Ishikawa (cell line): Measurements from ENCODE around the gene POU3F3.

ENCODE experiments used
- CEBPB ChIP-seq: IDR thresholded peaks from 2 replicates; pipeline ENCODE4 v1.6.1; 2012
- CREB1 ChIP-seq: IDR thresholded peaks from 2 replicates; pipeline ENCODE4 v1.6.1; 2012; ENCODE audit warnings: low read depth
- EGR1 ChIP-seq: IDR thresholded peaks from 2 replicates; pipeline ENCODE4 v1.6.1; 2012
- EP300 ChIP-seq: IDR thresholded peaks from 2 replicates; pipeline ENCODE4 v1.6.1; 2012; ENCODE audit warnings: borderline replicate concordance
- FOXM1 ChIP-seq: IDR thresholded peaks from 2 replicates; pipeline ENCODE4 v1.6.1; 2012; ENCODE audit warnings: low read depth, borderline replicate concordance
- NFIC ChIP-seq: IDR thresholded peaks from 2 replicates; pipeline ENCODE4 v1.6.1; 2012
- RAD21 ChIP-seq: IDR thresholded peaks from 2 replicates; pipeline ENCODE4 v1.6.1; 2012; ENCODE audit warnings: low read depth
- TAF1 ChIP-seq: IDR thresholded peaks from 2 replicates; pipeline ENCODE4 v1.6.1; 2012; ENCODE audit warnings: low read depth, mild to moderate bottlenecking
- TCF12 ChIP-seq: IDR thresholded peaks from 2 replicates; pipeline ENCODE4 v1.6.1; 2012; ENCODE audit warnings: low read depth
- TEAD4 ChIP-seq: IDR thresholded peaks from 2 replicates; pipeline ENCODE4 v1.6.1; 2012
- YY1 ChIP-seq: IDR thresholded peaks from 2 replicates; pipeline ENCODE4 v1.6.1; 2012; ENCODE audit warnings: low read depth
- ZBTB7A ChIP-seq: IDR thresholded peaks from 2 replicates; pipeline ENCODE4 v1.6.1; 2012; ENCODE audit warnings: low read depth
- TF ChIP-seq, protein P1 (sequence below): IDR thresholded peaks from 2 replicates; pipeline ENCODE4 v1.6.1; 2012; ENCODE audit warnings: low read depth, mild to moderate bottlenecking
- TF ChIP-seq, protein P2 (sequence below): IDR thresholded peaks from 2 replicates; pipeline ENCODE4 v1.6.1; 2012
- TF ChIP-seq, protein P3 (sequence below): IDR thresholded peaks from 2 replicates; pipeline ENCODE4 v1.6.1; 2012

Gene POU3F3

DNA sequence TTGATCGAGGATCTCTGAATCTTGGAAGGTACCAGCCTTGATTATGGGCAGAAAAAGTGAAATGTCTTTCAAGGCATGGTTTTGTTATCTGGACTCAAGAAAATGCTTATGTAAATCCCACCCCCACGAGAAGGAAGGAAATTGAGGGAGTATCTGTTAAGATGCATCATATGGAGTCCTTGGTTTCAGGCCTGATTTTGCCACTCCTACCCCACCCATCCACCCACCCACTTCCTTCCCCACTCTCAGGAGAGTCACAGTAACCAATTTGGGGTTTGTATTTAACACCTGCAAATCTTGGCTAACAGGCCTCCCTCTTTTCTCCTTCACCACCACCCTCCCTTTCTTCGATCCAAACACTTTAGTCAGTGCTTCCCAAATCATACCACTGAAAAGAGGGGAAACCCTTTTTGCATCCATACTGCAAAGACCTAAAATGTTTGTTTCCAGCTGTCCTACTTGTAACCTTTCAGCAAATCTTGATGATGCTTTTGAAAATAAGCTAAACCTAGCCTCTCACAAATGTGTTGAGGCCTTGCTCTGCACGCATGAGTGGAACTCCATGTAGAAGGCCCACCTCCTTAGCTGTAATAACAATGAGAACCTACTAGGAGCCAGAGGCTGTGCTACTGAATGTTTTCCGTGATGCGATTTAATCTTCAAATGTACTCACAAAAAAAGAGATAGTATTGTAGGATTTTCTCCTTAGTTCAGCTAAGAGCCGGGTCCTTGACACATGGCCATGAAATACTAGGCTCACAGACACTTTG, 34.8 kb downstream of the POU3F3 start:
- TF ChIP-seq TAF1 = no peak
- TF ChIP-seq NFIC = no peak
- no peak for TF ChIP-seq ZBTB7A
- TF ChIP-seq, protein P1, sequence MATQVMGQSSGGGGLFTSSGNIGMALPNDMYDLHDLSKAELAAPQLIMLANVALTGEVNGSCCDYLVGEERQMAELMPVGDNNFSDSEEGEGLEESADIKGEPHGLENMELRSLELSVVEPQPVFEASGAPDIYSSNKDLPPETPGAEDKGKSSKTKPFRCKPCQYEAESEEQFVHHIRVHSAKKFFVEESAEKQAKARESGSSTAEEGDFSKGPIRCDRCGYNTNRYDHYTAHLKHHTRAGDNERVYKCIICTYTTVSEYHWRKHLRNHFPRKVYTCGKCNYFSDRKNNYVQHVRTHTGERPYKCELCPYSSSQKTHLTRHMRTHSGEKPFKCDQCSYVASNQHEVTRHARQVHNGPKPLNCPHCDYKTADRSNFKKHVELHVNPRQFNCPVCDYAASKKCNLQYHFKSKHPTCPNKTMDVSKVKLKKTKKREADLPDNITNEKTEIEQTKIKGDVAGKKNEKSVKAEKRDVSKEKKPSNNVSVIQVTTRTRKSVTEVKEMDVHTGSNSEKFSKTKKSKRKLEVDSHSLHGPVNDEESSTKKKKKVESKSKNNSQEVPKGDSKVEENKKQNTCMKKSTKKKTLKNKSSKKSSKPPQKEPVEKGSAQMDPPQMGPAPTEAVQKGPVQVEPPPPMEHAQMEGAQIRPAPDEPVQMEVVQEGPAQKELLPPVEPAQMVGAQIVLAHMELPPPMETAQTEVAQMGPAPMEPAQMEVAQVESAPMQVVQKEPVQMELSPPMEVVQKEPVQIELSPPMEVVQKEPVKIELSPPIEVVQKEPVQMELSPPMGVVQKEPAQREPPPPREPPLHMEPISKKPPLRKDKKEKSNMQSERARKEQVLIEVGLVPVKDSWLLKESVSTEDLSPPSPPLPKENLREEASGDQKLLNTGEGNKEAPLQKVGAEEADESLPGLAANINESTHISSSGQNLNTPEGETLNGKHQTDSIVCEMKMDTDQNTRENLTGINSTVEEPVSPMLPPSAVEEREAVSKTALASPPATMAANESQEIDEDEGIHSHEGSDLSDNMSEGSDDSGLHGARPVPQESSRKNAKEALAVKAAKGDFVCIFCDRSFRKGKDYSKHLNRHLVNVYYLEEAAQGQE = no peak
- TF ChIP-seq, protein P2, sequence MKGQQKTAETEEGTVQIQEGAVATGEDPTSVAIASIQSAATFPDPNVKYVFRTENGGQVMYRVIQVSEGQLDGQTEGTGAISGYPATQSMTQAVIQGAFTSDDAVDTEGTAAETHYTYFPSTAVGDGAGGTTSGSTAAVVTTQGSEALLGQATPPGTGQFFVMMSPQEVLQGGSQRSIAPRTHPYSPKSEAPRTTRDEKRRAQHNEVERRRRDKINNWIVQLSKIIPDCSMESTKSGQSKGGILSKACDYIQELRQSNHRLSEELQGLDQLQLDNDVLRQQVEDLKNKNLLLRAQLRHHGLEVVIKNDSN = no peak
- TF ChIP-seq CREB1 = no peak
- no peak for TF ChIP-seq EP300
- TF ChIP-seq YY1 = no peak
- TF ChIP-seq FOXM1 = no peak
- TF ChIP-seq, protein P3, sequence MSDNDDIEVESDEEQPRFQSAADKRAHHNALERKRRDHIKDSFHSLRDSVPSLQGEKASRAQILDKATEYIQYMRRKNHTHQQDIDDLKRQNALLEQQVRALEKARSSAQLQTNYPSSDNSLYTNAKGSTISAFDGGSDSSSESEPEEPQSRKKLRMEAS = no peak
- no peak for TF ChIP-seq TEAD4
- TF ChIP-seq EGR1 = no peak
- no peak for TF ChIP-seq CEBPB
- TF ChIP-seq TCF12 = no peak

DNA sequence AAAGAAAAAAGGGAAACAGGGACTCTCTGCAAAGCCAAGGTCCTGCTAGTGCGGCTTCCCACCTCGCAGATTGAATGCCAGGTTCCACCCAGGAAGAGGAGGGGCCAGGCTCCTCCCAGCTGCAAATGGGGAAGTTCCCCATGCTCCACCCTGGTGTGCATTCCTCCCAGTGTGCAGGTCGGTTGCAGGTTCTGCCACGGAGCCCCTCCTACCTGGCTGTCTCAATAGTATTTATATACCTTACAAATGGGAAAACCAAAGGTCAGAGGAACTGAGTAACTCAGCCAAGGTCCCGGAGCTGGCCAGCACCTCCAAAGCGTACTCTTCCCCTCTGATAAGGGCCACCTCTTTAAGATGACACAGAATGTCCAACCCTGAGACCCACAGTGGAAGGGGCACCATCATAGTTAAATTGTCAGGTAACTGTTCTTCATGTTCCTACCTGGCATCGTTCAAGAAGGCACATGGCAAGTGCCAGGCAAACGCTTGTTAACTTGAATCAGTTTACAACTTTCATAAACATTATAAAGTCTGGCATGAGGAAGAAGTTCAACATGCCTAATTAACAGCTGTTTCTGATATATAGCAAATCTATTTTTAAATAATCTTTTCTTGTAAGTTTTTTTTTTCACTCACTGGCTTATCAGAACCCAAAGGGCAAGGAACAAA, 35.5 kb downstream of the POU3F3 start:
- TF ChIP-seq, protein P1 = no peak
- TF ChIP-seq CEBPB (no peak), NFIC (no peak), YY1 (no peak), RAD21 (no peak), TAF1 (no peak), ZBTB7A (no peak), EP300 (no peak), CREB1 (no peak), TEAD4 (no peak), FOXM1 (no peak), TCF12 (no peak), EGR1 (no peak)
- TF ChIP-seq, protein P3 = no peak
- TF ChIP-seq, protein P2 = no peak

DNA sequence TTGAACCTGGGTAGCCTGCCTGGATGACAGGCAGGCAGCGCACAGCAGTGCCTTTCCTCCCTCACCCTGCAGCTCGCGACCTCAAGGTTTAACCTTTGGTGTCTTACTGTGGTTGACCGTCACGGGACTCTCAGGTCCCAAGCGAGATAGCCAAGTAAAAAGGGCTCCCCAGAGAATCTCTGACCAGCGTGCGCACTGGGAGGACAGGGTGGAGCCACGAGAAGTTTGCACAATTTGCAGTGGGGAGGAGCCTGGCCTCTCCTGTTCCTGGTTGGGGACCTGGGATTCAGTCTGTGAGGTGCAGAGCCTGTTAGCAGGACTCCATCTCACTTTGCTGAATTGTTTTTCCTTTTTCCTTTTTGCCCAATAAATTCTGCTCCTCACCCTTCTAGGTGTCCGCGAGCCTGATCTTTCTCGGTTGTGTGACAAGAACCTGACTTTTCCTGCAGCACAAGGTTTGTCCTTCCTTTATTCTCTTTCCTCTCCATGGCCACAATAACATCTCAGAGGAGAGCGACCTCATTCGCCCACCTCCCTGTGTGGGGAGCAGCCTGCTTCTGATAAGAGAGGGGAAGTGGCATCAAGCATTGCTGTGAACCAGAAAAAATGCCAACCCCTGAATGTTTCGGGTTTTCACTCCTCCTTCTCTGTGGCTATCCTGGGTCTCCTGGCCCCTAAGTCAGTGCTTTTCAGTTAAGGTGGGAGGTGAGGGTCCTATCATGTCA, 36.2 kb downstream of the POU3F3 start:
- TF ChIP-seq, protein P1 = no peak
- TF ChIP-seq YY1 (no peak), ZBTB7A (no peak), TCF12 (no peak), FOXM1 (no peak)

DNA sequence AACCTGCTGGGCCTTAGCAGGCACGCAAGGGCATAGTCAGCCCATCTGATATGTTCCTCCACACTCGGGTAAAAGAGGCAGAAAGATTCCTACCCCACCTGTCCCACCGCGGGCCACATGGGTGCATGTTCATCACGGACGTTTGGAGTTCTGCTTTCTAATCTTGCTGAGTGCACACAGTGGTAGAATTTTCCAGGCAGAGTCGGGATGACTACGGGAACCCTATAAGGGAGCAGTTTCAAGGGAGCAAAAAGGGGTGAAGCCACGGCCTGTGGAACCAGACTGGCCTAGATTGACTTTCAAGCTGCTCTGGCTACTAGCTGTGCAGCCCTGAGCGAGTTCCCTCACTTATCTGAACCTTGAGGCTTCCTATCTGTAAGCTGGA, 36.8 kb downstream of the POU3F3 start:
- TF ChIP-seq ZBTB7A (no peak), NFIC (no peak)
- TF ChIP-seq, protein P2 = no peak
